ACHN (cell line): ENCODE results near the gene AVPR2.

Experiments used
- DNase-seq: peaks from one replicate; pipeline ENCODE4 v3.0.0-alpha.2; 2015
- in situ Hi-C: cut with HindIII; loops from 2 replicates; pipeline ENCODE4 v1.10.0; 2017; ENCODE audit warnings: low sequenced_read_pairs, low pct_ligation_motif_present, low pct_unique_long_range_greater_than_20kb

Gene AVPR2

GRCh38 chrX:153903991-153904957 lies at the start of gene AVPR2:
Gene AVPR2 (plus strand): TSS chrX:153904673. CDS start chrX:153905146, 473 bp downstream.
- in situ Hi-C loops = no loop called here
- DNase-seq = no peak

GRCh38 chrX:153854702-153855101 lies 49.8 kb upstream of the AVPR2 start:
- no peak for DNase-seq
- in situ Hi-C loops = no loop called here

DNA sequence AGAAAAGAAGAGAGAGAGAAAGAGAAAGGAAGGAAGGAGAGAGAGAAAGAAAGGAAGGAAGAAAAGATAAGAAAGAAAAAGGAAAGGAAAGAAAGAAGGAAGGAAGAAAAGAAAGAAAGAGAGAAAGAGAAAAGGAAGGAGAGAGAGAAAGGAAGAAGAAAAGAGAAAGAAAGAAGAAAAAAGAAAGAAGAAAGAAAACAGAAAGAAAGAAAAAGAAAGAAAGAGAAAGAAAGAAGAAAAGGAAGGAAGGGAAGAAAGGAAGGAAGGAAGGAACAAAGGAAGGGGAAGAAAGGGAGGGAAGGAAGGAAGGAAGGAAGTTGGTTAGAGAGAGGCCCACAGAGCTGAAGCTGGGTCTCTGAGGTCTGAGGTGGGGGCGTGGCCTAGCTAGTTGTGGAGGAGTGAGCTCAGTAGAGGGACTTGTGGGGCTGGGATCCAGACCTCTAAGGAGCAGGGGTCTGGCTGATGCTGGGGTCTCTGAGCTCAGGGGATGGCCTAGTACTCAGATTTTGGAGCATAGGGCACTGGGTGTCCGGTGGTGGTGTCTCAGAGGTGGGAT lies 47.0 kb upstream of the AVPR2 start:
- in situ Hi-C loops = no loop called here
- no peak for DNase-seq

GRCh38 chrX:153861151-153861550 lies 43.3 kb upstream of the AVPR2 start:
- in situ Hi-C loops = no loop called here

DNA sequence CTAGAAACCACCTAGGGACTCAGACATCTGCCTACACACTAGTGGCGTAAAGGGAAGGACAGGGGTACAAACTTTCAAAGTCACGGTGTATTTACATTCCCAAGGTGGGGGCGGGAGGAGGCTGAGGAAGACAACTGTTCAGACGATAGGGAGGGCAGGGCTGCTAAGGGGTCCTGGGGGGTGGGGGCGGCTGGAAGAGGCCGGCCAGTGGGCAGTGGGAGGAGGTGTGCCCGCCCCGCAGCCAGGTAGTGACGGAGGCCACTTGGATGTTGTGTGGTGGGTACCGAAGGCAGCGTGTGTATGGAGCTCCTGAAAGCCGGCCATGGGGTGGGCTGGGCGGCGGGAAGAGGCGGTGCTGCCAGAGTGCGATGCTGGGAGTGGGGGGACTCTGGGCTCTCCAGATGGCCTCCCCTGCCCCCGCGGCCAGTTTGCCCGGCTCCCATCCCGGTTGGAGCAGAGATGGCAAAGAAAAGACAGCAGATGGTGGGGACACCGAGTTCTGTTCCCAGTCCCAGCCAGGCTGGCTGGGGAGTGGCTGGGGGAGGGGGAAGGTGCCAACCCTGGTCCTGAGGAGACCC lies 42.7 kb upstream of the AVPR2 start:
- no peak for DNase-seq
- in situ Hi-C loops = no loop called here

More at GRCh38 chrX:153861151-153861550, 43.3 kb upstream of the AVPR2 start:
- no peak for DNase-seq

GRCh38 chrX:153862369-153863250 lies 41.9 kb upstream of the AVPR2 start:
- in situ Hi-C loops = no loop called here
- no peak for DNase-seq

GRCh38 chrX:153863251-153863991 lies 41.1 kb upstream of the AVPR2 start:
- DNase-seq = no peak
- in situ Hi-C loops = no loop called here

- in situ Hi-C loops = no loop called here
- DNase-seq = no peak
Observed at GRCh38 chrX:153864101-153864500, 40.4 kb upstream of the AVPR2 start.

DNA sequence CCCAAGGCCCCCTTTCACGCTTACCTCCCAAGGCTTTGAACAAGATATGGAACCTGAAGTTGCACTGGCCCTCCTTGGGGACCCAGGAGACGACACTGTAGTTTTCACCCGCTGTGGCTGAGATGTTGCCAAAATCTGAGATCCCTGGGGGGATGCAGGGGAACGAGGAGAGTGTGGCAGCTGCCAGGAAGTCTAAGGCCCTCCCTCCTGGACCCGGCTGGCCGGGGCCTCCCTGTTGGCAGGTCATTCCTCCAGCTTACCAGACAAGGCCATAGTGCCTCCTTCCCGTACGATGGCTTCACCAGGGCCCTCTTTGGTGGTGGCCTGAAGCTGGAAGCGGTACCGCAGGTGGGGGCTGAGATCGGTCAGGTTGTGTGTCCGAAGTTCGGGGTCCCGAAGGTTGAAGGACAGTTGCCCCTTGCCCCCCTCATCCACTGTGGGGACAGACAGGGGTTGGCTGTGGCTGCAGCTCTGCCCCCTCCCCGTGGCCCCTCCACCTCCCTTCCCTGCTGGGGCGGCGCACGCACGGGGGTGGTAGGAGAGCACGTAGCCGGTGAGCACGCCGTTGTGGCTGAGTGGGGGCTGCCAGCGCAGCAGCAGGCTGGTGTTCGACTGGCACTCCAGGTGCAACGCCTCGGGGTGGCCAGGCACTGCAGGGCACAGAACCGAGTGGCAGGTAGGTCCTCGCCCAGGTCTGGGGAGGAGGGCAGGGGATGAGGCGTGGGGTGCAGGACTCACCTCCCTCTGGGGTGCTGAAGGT lies 39.7 kb upstream of the AVPR2 start:
- in situ Hi-C loops = no loop called here
- no peak for DNase-seq

DNA sequence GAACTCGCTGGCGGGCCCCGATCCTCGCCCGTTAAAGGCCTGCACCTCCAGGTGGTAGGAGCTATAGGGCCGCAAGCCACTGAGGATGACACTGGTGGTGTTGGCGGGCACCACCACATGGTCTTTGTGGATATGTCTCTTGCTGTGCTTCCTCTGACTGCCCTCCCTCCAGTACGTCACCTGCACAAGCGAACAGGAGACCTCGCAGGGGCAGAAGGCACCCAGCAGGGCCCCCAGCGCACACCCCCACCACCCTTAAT lies 39.2 kb upstream of the AVPR2 start:
- DNase-seq = no peak
- in situ Hi-C loops = no loop called here

- in situ Hi-C loops = no loop called here
- no peak for DNase-seq
Observed at GRCh38 chrX:153865685-153866084, 38.8 kb upstream of the AVPR2 start.

DNA sequence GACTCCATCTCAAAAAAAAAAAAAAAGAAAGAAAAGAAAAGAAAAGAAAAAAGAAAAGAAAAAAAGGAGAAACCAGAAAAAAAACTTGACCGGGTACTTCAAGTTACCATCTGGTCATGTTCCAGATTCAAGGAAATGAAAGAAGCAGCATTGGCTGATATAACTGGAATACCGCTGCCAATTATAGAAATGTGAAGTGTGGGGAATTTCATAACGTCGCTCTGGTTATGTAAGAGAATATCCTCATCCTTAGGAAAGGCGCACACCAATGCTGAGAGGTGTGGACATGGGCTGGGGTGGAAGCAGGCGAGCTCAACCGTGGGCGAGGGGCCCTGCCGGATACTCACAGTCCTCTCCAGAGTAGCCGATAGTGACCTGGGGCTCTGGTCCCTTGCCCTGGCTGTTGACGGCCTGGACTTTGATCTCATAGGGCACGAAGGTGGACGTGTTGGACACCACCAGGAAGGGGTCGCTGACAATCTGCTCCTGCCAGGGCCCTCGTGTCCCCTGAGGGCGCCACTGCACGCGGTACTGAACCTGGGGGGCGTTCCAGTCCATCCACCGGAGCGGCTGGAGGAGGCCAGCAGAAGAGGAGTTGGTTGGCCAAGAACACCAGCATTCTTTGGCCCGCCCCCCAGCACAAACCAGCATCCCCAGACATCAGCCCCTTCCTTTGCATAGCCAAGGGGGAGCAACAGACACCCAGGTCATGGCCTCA lies 38.0 kb upstream of the AVPR2 start:
- no peak for DNase-seq
- in situ Hi-C loops = no loop called here

- in situ Hi-C loops = no loop called here
- no peak for DNase-seq
Observed at GRCh38 chrX:153867139-153867538, 37.3 kb upstream of the AVPR2 start.

- no peak for DNase-seq
- in situ Hi-C loops = no loop called here
Observed at GRCh38 chrX:153867671-153868070, 36.8 kb upstream of the AVPR2 start.

DNA sequence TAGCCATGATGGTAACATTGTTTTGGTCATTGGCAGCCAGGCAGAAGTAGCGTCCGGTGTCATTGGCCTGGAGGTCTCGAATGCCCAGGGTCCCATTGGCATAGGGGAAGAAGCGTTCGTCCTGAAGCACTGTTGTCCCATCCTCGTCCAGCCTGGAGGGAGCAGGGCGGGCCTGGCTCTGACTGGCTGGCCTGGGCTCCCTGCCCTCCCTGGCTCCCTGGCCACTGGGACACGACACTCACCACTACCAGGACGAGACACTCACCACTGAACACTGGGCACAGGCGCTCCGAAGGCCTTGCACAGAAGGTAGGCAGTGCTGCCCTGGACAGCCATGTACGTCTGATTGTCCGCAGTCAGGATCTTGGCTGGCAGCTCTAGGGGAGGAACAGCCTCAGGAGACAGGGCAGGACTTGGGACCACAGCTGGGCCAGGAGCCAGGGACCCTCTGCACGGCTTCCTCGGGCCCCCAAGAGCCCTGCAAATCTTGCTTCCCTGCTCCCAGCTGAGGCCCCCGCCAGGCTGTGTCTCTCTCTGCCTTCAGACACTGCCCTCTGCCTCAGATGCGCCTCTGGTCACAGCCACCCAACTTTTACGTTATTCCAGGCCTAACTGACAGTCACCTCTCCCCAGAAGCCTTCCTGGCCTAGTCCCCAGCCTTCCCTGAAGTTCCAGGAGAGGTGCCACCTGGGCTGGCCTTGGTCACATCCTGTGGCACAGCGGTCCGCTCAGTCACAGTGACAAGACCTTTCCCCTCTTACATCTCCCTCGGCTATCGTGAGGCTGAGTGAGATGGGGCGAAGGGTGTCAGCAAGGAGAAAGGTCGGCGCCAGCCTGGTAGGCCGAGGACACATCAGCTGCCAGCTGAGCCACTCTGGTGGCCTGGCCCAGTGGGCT lies 35.6 kb upstream of the AVPR2 start:
- DNase-seq = no peak
- in situ Hi-C loops = no loop called here
